ENCODE results near the gene ZNF423.

The ZNF423 gene

DNA sequence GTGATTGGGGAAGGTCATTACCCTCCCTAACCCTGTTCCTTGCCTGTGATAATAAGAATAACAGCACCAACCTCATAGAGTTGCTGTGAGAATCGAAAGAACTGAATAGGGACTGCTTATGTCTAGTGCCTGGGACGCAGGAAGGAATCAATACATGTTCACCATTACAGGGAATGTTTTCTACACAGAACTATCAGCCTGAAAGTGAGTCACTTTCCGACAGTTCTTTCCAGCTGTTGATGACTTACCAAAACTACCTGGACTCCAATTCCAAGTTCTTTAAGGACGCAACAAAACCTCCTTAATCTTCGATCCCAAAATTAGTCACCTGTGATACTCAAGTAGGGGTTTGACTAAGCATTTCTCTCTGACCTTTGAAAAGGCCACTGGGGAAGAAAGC lies 29.4 kb downstream of the ZNF423 start:
- DNase-seq (ENCODE audit: low read depth in 2 of 2) = no peak

DNA sequence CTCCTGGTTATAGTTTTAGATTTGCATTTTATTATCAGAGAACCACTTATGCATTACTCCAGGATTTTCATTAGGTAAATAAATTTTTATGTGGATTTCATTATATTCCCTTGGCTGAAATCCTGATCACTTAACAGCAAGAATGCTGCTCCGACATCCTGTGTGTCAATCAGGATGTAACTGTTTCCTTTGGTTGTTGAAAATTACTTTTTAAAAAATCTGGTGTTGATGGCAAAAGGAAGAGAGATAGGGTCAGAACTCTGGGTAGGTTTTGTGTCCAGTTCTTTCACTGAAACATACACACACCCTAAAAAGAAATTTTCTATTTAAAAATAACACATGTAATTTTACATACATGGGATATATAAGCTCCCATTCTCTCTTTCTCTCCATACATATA lies 30.9 kb downstream of the ZNF423 start:
- no peak for DNase-seq (ENCODE audit: low read depth in 2 of 2)

DNA sequence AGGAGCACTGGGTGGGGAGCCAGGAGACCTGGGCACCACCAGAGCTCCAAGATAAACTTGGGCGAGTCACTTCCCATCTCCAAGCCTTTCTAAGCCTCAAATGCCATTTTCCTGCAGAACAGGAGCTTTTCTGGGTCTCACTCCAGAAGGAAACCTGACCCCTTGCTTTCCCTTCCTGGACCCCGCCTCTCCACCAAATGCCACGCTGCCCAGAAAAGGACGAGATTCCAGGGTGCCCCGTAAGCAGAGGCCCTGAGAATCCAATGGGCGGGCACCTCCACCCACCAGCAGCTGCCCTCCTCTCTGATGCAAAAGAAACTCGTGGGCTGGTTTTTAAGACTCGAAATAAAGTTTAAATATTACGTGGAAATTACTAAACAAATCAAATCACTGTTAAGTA lies 31.3 kb downstream of the ZNF423 start:
- no peak for DNase-seq (ENCODE audit: low read depth in 2 of 2)

DNA sequence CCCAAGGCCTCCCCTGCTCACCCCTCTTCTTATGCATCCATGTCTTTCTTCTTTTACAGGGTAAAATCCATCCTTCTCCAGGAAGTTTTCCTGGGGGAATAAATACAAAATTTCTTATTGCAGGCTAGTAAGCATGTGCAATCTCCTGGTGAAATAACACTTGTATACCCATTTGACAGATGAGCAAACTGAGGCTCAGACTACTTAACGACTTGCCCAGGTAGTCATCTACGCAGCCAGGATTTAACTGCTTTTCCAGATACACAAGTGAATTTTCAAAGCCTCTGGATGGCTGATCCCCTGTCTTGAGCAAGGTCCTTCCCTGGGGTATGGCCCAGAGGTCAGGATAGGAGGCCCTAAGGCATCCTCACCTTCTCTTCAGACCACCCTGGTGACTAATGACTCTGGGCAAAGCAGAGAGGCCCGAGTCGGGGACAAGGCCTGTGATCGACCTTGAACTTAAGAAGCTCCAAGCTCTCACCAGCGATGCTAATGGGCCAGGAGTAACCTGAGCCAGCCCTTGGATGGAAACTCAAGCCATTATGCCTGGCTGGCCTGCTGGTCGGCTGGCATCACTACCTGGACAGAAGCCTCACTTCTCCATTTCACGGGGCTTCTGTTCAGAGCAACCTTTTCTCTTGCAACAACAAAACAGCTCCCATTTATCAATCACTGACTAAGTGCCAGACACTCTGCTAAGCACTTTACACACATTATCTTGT lies 33.1 kb downstream of the ZNF423 start:
- no peak for DNase-seq (ENCODE audit: low read depth in 2 of 2)

DNA sequence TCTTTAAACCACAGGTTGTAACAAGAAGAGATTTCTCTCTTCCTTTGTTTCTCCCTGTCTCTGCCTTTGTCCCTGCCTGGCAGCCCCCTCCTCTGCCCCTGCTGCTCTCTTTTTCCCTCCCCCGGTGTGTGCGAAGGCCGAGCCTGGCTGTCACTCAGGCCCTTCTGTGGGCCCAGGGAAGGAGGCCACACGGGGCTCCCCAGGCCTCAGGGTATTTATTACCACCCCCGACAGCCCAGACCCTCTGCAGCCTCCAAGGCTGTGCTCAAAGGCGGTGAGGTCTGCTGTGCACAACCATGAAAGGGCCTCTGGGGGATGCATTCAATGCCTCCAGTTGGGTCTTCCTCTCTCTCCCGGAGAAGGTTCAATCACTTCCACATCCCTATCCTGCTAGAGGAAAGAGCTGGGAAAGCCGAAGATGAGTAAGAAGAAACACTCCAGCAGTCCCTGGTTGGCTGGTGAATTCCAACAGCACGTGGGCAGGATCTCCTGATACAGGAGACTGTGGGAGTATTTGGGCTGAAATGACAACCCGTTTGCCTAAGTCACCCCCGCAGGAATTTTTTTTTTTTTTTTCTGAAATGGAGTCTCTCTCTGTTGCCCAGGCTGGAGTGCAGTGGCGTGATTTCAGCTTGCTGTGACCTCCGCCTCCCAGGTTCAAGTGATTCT lies 34.2 kb downstream of the ZNF423 start:
- DNase-seq (ENCODE audit: low read depth in 2 of 2) = no peak

DNA sequence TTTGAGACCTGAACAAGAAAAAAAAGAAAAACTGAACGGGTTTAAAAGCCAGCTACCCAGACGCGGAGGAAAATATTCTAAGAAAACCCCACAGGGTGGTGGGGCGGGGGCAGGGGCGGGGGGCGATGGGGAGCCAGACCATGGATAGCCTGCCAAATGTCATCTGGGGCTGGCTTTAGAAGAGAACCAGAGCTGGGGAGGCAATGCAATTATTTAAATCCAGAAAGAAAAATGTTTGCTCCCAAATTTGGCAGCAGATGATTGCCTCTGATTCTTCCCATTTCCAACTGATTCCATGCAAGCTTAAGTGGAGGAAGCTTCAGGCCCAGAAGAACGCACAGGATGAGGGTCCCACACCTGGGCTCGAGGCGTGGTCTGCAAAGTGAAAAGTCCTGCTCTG lies 34.8 kb downstream of the ZNF423 start:
- no peak for DNase-seq (ENCODE audit: low read depth in 2 of 2)

DNA sequence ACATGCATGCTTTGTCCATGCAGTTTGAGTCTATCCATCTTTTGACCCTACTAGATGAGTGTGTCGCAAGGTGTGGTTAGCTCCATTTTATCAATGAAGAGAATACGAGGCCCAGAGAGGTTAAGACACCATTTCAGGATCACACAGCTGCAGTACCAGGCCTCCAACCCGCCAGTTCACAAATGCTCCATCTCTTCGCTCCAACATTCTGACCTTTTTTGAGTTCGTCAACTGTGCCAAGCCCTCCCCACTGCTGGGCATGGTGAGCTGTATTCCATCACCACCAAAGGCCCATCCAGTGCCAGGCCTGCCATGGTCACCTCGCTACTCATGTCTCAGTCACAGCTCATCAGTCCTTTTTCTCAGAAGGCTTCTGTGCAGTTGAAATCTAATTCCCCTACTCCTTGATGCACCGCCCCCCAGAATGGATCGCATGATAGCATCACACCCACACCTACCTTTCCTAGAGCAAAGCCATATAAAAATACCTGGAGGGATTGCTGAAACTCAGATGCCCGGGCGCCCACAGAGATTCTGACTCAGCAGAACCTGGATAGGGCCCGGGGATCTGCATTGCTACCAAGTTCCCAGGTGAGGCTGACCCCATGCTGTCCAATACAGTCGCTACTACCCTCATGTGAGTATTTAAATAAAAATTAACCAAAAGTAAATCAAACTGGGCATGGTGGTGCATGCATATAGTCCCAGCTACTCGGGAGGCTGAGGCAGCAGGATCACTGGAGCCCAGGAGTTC lies 38.0 kb downstream of the ZNF423 start:
- no peak for DNase-seq (ENCODE audit: low read depth in 2 of 2)

DNA sequence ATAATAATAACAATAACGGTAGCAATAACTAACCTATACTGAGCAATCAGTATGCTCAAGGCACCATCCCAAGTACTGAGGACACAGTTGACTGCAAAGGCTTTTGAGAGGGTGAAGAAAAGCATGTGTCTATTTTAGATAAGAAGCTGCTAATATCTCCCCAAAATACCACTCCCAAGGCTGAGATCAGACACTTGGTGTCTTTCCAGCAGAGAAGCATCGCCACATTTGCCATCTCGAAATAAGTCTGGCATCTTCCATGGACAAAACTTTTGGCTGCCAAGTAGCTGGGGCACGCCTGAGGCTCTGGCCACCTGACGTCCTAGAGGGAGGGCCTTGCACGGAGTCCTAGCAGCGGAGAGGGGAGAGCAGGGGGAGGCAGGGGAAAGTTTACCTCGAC lies 39.0 kb downstream of the ZNF423 start:
- no peak for DNase-seq (ENCODE audit: low read depth in 2 of 2)

DNA sequence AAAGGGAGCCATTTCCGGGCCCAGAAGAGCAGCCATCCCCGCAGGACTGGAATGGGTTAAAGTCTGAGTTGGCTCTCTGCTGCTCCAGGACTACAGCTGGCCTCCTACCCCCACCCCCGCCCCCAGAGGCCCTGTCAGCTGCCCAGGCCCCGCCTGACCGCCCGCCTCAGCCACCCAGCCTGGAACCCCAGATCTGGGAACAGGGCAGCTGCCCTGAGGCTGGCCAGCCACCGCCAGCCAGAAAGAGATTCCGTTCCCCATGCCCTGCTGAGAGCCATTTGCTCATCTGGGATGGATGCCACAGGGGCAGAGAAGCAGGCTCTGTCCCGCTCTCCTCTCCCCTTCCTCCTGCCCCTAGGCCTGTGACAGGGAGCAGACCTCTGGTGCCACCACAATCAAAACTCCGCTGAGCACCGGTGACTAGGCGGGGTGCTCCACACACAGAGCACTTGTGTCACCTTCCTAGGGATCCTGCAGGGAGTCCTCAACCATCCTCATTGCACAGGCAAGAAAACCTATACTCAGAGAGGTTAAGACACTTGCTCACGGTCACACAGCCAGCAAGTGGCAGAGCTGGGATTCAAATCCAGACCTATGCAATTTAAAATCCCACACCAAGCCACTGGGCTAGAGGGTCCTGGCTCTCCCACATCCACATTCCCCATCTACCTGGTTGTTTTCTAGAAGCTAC lies 44.1 kb downstream of the ZNF423 start:
- DNase-seq (ENCODE audit: low read depth in 2 of 2) = no peak

DNA sequence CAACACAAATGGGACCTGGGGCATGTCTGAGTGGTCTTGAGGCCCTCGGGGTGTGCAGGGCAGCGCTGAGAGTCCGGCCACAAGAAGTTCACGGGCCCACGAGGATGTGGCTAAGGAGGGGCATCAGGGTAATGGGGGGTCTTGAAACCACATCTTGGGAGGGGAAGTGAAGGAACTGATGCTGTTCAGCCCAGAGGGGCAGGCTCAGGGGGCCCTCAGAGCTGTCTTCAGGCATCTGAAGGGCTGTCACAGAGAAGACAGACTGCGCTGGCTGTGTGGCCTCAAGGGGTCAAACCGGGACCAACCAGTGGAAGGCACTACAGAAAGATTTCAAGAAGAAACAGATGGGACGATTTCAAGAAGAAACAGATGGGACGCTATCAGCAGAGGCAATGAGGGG lies 45.1 kb downstream of the ZNF423 start:
- no peak for DNase-seq (ENCODE audit: low read depth in 2 of 2)

DNA sequence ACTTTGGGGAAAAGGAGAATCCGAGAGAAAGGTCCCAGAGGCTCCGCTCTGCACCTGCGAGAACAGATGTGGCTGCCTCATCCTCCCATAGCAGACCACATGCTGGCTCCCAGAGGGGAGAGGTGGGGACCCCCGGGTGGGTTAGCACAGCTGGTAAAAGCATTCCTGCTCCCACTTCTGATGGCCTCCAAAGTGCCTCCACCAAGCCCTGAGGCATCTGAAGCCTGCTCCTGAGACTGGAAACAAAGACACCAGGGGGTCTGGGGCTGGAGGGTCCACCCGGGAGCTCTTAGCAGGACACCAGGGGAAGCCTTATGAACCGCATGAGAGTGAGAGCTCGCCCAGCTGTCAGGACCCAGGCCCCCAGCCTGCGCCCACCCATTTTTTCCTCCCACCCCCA lies 46.4 kb downstream of the ZNF423 start:
- no peak for DNase-seq (ENCODE audit: low read depth in 2 of 2)

DNA sequence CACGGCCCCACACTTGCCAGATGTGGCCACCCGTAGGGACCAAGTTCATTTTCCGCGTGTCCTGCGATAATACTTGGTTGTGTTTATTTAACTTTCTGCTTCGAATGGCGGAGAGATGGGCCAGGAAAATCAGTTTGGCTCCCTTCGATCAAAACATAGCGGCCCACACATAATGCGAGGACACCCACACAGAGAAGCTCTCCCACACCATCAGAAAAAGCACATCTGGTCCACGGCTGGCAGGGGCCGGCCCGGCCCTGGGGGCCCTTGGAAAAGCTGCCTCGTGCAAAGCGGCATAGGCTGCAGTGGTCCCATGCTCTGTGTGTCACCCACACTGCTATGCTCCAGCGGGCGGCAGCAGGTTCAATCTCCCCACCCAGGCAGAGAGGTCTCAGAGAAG lies 46.9 kb downstream of the ZNF423 start:
- no peak for DNase-seq (ENCODE audit: low read depth in 2 of 2)

DNA sequence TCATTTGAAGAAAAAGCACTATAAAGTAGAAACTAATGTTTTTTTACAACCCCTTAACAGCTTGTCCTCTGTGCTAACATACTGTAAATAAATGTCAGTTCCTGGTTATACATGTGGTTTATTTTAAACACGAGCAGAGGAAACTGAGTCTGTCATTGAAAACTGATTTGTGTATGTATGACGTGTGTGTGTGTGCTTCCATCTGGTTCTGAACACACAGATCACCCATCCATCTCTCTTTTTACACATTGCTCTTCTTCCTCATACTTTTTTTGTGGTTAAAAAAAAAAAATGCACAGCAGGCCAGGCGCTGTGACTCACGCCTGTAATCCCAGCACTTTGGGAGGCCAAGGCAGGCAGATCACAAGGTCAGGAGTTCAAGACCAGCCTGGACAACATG lies 49.5 kb downstream of the ZNF423 start:
- DNase-seq (ENCODE audit: low read depth in 2 of 2) = no peak

DNA sequence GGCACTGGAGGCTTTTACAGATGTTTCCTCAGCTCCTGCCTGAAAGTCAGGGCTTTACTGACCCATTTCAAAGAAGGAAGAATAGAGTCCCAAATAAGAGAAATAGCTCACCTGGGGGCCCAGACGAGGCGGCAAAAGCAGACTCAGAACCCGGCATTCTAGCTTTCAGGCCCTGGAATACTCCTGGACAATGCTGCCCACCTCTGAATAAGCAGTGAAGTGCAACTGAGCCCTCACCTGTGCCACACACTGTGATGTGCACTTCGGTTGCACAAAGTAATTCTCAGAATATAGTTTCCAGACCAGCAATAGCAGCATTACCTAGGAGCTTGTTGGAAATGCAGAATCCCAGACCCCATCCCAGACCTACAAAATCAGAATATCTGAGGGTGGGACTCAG lies 54.6 kb downstream of the ZNF423 start:
- DNase-seq (ENCODE audit: low read depth in 2 of 2) = no peak

DNA sequence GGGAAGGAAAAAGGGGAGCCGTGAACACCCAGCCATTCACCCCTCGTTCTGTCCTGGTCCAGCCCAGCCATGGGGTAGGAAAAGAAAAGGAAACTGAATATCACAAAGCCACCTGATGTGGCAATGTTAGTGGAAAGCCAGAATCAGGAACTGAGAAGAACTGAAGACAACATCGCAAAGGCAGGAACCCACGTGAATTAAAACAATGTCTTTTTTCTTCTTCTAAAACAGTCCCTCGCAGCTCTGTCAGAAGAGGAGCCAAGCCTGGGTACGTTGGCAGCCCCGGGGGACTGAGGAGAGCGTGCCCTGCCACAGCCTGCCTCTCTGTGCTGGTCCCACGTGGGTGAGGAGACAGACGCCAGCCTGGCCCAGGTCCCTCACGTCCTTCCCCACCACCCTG lies 55.0 kb downstream of the ZNF423 start:
- DNase-seq (ENCODE audit: low read depth in 2 of 2) = no peak

DNA sequence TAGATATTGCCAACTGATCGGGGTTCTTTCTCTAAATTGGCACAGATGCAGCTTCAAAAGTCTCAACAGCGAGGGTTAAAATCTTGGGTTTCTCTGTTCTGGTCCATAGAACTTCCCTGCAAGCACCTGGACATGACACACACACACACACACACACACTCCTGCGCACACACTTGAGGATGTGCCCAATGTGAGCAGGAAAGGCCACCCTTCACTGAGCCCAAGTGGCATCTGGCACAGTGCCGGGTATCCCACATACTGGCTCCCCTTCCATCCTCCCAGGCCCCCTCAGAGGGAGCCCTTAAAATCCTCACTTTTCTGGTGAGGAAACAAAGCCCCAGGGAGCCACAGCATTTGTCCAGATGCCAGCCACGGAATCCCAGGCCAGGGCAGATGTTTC lies 55.5 kb downstream of the ZNF423 start:
- DNase-seq (ENCODE audit: low read depth in 2 of 2) = no peak

DNA sequence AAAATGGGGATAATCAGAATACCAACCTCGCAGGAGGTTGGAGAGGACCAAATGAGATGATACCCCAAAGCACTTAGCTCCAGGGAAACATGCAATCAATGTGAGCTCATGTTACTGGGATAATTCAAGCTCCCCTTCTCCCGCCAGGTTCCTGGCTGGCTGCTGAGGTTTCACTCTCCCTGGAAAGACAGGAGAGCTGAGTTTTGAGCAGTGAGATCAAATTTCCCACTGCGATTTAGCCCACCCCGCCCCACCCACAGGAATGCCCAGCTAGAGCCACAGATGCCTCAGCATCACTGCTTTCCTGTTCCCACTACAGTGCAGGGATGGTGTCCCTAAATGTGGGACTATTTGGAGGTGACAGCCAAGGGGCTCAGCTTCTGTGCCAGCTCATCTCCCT lies 56.7 kb downstream of the ZNF423 start:
- no peak for DNase-seq (ENCODE audit: low read depth in 2 of 2)

DNA sequence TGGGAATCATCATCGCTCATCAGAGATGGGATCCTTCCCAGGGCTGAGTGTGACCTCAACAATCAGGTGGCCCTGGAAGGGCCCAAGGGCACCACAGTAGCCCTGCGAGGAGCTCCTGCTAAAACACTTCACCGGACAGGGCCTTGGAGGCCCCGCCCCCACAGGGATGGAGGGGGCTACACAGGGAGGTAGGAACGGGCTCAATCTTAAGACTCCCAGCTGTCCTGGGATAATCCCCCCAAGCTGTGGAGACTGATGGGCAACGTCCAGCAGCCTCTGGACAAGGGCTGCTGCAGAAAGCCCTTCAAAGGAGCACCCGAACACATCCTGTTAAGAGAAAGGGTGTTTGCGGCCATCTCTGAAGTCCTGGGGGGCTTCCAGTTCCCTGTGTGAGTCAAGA lies 60.4 kb downstream of the ZNF423 start:
- no peak for DNase-seq (ENCODE audit: low read depth in 2 of 2)

DNA sequence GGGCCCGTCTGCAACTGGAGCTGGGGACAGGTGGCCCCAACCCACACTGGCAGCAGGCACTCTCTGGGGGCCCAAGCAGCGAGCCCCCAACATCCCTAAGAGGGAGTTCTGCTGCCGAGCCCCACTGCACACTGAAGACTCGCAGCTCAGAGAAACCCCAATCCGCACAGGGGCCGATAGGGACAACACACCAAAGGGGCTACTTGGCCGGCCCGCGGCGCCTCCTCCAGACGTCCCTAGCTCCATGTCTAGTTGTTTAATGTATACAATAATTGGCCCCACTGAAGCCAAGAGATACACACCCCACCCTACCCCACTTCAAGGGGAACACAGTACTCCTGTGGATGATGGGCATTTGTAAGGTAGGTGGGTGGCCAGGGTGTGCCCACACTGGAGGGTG lies 62.7 kb downstream of the ZNF423 start:
- DNase-seq (ENCODE audit: low read depth in 2 of 2) = no peak

DNA sequence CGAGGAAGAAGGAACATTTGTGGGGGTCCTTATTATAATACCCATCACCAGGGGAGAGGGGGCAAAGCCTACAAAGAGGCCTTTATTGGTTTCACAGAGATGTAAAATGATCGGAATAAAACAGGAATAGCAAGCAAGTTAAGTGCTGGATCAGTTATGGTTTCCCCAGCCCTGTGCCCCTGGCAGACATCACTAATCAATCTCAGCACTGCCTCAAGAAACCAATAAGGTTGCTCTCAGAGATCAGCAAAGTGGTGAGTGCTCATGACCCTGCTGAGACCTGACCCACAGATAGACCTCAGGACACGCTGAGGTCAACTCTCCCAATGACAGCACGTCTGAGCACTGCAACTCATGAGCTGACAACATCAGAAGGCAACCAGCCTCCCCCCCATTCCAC lies 66.3 kb downstream of the ZNF423 start:
- DNase-seq (ENCODE audit: low read depth in 2 of 2) = no peak

DNA sequence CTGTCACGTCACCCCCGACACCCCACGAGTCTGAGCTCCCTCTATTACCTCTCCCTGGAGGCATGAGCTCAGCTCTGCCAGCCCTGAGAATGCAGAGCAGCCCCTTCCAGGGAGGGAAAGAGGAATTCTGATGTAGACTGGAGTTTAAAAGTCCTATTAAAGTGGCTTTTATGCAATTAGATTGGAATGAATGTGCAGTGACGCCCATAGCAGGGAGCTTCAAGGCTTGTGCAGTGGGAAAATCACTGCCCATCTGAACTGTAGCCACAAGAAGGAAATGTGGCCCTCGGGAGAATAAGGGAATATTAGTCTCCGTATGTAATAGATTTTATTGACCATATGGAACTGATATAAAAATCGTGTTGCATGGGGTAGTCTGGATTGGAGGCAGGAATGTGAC lies 66.9 kb downstream of the ZNF423 start:
- DNase-seq (ENCODE audit: low read depth in 2 of 2) = no peak

DNA sequence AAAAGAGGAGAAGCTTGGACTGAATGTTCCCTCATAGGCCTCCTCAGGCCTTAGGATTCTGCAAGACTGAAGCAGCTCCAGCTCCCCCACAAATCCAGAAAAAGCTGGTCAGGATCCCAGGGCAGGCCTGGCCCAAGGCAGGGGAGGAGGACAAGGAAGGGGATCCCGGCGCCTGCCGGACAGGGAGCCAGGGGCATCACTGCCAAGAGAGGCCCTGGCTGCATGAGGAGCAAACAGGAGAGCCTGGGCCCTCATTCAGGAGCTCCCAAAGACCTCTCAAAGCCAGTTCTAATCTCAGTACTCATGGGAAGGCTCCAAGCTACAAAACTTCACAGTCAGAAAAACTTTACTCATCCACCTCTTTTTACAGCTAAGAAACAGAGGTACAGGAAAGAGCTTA lies 67.3 kb downstream of the ZNF423 start:
- DNase-seq (ENCODE audit: low read depth in 2 of 2) = no peak
